ENCODE data around the gene CELF1.

The CELF1 gene

GRCh38 chr11:47589584-47589976 lies 36.6 kb upstream of the CELF1 start:
- H3K36me3 ChIP-seq = peaks cover 10% of the 10 kb centered on the region; the same call in 1 of the 2 replicates
- H3K4me3 ChIP-seq (ENCODE audit: low read depth, low read length) = no peak overlapping the region
- H3K27ac ChIP-seq = no peak overlapping the region
- no peaks in the 10 kb centered on the region for H3K9me3 ChIP-seq (ENCODE audit: severe bottlenecking)
- peaks cover 8% of the 10 kb centered on the region for H3K27me3 ChIP-seq (ENCODE audit: insufficient read depth, low read depth, severe bottlenecking)
- no peak for TF ChIP-seq CTCF (IDR thresholded peaks at IDR 0.05; ENCODE audit: low read depth, low read length)
- DNase-seq = no peak

- no peak for DNase-seq
Observed at GRCh38 chr11:47589118-47589517, 36.2 kb upstream of the CELF1 start.

DNA sequence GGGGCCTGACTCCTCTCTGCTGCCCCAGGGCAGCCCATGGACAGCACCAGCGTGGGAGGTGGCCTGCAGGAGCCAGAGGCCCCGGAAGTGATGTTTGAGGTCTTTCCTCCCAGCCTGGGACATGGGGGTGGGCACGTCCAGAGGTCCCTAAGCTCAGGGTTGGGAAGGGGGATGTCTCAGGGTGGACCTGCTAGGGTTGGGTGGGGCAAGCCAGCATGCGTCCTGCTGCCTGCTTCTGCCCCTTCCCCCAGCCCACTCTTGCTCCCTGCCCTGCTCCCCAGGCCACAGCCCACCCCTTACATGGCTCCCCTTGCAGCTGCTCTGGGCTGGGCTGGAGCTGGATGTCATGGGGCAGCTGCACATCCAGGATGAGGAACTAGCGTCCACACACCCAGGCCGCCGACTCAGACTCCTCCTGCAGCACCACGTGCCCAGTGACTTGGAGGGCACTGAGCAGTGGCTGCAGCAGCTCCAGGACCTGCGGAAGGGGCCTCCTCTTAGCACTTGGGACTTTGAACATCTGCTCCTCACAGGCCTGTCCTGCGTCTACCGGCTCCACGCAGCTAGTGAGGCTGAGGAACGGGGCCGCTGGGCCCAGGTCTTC lies 34.9 kb upstream of the CELF1 start:
- peaks cover 27% of the 10 kb centered on the region for H3K36me3 ChIP-seq
- TF ChIP-seq CTCF (IDR thresholded peaks at IDR 0.05; ENCODE audit: low read depth, low read length) = no peak

More at GRCh38 chr11:47589118-47589517, 36.2 kb upstream of the CELF1 start:
- Histone ChIP-seq H3K36me3 (peaks cover 14% of the 10 kb centered on the region), H3K4me3 (ENCODE audit: low read depth, low read length) (no peak overlapping the region), H3K9me3 (ENCODE audit: severe bottlenecking) (no peaks in the 10 kb centered on the region), H3K27me3 (ENCODE audit: insufficient read depth, low read depth, severe bottlenecking) (peaks cover 8% of the 10 kb centered on the region), H3K27ac (no peak overlapping the region)
- TF ChIP-seq CTCF (IDR thresholded peaks at IDR 0.05; ENCODE audit: low read depth, low read length) = no peak

GRCh38 chr11:47587039-47587716 lies 34.2 kb upstream of the CELF1 start:
- DNase-seq = no peak
- Histone ChIP-seq H3K27ac (no peak overlapping the region), H3K4me3 (ENCODE audit: low read depth, low read length) (no peak overlapping the region), H3K36me3 (peaks cover 34% of the 10 kb centered on the region), H3K27me3 (ENCODE audit: insufficient read depth, low read depth, severe bottlenecking) (no peaks in the 10 kb centered on the region), H3K9me3 (ENCODE audit: severe bottlenecking) (no peaks in the 10 kb centered on the region)
- no peak for TF ChIP-seq CTCF (IDR thresholded peaks at IDR 0.05; ENCODE audit: low read depth, low read length)

More for the DNA sequence above, 34.9 kb upstream of the CELF1 start:
- Histone ChIP-seq H3K4me3 (ENCODE audit: low read depth, low read length) (no peak overlapping the region), H3K27ac (no peak overlapping the region), H3K9me3 (ENCODE audit: severe bottlenecking) (no peaks in the 10 kb centered on the region), H3K27me3 (ENCODE audit: insufficient read depth, low read depth, severe bottlenecking) (no peaks in the 10 kb centered on the region)
- no peak for DNase-seq

GRCh38 chr11:47586098-47586855 lies 33.3 kb upstream of the CELF1 start, which contains the start of gene FAM180B:
TSS of gene FAM180B (plus strand) at chr11:47586678. CDS start at chr11:47586769, 91 bp downstream.
- DNase-seq = no peak
- H3K27ac ChIP-seq = no peak within 1 kb of the TSS
- TF ChIP-seq CTCF (IDR thresholded peaks at IDR 0.05; ENCODE audit: low read depth, low read length) = no peak
- peaks cover 43% of the 10 kb centered on the region for H3K36me3 ChIP-seq
- no peaks in the 10 kb centered on the region for H3K9me3 ChIP-seq (ENCODE audit: severe bottlenecking)
- no peaks in the 10 kb centered on the region for H3K27me3 ChIP-seq (ENCODE audit: insufficient read depth, low read depth, severe bottlenecking)
- H3K4me3 ChIP-seq (ENCODE audit: low read depth, low read length) = no peak within 1 kb of the TSS

Data from WERI-Rb-1 (cell line).